GM12873 (cell line): ENCODE measurements around the gene SIGLECL1.

Experiments
- TF ChIP-seq, protein P1 (sequence below): IDR thresholded peaks from 2 replicates; pipeline ENCODE4 v1.5.1; 2012; ENCODE audit warnings: low read depth, mild to moderate bottlenecking, moderate library complexity, low read length, control low read depth; ENCODE audit not compliant: insufficient read depth; ENCODE audit errors: missing control alignments

The SIGLECL1 gene

DNA sequence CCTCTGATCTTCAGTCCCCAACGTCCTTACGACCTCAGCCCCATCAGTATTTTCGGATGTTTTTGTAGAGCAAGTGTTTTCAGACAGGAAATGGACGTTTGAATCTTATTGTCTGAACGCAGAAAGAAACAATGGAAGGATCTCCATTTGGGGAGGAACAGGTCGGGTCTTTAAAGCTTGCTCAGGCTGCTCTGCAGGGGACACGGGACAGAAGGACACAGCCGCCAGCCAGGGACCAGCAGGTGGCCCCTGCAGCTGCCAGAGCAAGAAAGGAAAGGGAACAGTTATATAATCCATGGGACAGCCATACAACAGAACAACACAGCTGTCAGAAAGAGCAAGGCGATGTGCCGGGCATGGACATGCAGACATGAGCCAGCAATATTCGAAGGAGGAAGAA is 42.1 kb downstream of the SIGLECL1 start:
- TF ChIP-seq, protein P1, sequence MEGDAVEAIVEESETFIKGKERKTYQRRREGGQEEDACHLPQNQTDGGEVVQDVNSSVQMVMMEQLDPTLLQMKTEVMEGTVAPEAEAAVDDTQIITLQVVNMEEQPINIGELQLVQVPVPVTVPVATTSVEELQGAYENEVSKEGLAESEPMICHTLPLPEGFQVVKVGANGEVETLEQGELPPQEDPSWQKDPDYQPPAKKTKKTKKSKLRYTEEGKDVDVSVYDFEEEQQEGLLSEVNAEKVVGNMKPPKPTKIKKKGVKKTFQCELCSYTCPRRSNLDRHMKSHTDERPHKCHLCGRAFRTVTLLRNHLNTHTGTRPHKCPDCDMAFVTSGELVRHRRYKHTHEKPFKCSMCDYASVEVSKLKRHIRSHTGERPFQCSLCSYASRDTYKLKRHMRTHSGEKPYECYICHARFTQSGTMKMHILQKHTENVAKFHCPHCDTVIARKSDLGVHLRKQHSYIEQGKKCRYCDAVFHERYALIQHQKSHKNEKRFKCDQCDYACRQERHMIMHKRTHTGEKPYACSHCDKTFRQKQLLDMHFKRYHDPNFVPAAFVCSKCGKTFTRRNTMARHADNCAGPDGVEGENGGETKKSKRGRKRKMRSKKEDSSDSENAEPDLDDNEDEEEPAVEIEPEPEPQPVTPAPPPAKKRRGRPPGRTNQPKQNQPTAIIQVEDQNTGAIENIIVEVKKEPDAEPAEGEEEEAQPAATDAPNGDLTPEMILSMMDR: no peak

DNA sequence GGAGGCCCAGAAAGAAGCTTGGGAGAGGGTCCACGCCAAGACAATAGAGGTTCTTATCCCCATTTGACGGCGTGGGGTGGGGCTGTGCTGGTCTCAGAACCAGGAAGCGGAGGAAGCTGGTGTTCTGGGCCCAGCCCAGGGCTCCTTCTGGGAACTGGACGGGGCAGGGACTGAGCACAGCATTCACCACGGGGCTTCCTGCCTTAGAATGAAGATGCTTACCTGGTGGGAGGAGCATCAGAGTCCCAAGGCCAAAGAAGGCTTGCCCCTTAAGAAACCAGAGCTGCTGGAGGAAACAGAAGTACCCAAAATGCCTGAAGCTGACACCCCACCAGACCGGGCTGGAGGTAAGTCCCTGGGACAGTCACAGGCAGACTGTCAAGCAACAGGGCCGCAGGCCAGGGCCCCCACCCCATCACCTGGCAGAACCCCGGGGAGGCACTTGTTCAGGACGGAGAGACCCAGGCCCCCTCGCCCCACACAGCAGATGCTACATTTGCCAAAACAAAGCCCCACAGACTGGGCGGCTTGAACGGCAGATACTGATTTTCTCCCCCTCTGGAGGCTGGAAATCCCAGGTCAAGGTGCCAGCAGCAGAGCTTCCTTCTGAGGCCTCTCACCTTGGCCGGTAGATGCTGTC is 42.8 kb downstream of the SIGLECL1 start:
- TF ChIP-seq, protein P1: no peak

DNA sequence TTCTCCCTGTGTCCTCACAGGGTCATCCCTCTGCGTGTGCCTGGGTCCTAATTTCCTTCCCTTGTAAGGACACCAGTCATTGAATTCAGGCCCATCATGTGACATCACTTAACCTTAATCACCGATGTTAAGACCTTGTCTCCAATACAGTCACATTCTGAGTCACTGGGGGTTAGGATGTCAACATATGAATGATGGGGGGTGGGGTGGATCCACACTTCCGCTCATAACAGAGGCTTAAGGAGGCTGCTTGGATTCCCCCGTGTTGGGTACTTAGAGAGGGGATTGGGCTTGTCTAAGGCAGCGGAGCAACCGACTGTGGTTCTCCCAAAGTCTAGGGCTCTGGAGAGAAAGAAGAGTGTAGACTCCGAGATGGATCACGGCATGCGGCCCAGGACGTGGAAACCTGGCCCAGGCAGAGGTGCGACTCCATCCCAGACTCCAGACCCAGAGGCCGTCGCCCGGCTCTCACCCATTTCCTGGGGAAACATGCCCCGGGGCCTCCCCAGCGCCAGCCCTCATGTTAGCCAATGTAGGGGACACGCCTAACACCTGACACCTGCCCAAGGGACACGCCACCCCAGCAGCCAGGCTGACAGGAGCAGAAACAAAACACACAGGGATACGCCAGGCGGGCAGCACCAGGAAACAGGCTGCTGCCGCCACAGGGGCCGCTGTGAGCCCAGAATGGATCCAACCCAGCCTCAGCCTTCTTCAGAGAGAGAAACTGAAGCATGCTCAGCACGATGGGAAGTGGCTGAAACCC is 43.5 kb downstream of the SIGLECL1 start:
- TF ChIP-seq, protein P1: no peak

DNA sequence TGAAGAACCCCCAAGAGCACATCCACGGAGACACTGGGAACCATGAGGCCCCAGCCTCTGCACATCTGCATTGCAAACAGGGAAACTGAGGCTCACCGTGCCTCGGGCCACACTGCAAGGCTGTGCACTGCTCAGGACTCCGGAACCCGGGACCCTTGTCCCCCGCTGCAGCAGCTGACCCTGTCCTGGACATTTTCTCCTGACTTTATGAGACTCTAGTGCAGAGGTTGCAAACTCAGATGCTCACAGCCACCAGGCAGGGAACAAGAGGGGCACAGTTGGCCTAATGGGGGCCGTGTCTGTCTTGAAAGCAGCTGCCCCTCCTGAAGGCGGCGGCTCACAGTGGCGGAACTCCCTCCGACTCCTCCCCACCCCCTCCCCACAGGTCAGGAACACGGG is 44.1 kb downstream of the SIGLECL1 start:
- TF ChIP-seq, protein P1: no peak

DNA sequence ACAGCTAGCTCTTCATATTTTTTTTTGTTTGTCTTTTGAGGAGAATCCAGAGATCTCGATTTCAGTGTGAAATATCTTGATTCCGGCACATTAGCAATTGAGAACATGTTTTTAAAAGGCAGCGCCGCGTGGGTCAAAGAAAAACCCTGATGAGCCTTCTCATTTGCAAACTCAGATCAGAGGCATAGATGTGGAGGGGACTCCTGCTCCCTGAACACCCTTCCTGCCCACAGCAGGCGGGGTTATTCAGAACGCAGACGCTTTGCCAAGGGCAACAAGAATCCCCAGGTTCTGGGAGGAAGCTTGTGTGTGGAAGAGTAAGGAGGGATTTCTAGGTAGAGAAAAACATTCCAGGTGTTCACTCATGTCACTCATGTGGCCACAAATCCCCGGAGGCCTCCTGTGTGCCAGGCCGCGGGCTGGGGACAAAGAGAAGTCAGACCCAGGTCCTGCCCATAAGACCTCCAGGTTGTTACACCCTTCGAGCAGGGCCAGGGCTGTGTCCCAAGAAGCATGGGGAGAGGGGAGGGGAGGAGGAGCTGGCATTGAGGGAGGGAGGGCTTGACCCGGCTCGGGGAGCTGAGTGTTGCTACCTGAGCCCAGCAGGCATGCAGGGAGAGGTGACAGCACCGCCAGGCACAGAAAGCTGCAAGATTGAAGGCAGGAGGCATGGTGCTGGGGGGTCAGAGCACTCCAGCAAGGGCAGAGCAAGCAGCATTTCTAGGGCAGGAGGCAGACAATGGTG is 44.7 kb downstream of the SIGLECL1 start:
- TF ChIP-seq, protein P1: no peak

DNA sequence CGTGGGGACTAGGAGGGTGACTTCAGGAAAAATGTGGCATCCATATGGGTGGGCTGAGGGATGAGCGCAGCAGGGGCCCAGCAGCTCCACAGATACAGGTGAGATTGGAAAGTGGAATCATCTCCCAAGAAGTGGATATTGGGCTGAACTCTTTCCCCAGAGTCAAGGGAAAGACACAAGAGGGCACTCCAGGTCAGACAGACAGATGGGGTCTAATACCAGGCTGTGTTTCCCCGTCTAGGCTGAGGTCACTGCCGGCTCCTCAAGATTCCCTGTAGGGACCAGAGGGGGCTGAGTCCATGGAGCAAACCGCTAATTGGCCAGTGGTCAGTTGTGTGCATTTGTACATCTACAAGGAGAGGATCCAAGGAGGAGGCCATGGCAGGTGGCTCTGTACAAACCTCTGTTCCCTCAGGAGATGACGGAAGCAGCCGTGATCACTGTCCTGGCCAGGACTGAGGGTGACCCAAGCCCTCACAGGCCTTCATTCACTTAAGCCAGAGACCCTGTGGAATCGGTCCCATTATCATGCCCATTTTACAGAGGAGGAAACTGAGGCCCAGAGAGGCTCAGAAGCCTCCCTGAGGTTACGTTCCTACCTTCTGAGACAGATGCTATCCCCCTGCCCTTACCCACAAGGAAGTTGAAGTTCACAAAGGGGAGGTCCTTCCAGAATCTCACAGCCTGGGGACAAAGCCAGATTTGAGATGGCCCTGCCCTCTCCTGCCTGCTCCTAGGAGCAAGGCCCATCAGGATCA is 45.6 kb downstream of the SIGLECL1 start:
- TF ChIP-seq, protein P1: peak; percentile 17
